H1 (cell line): ENCODE results near the gene SPOCK2. TPM values are rescaled to one million over a fixed set of nuclear protein-coding genes. Genes with fewer than 3 reads are reported as not detected.

Experiments
- CTCF ChIA-PET: fragments of 300-600 bp; sonication (Branson Sonifier 250); formaldehyde crosslinking; loops from one replicate; lab custom pipeline; 2021; ENCODE audit not compliant: partially characterized antibody; lab: Charles Lee
- POLR2A ChIA-PET: fragments of 300-600 bp; sonication (Branson Sonifier 250); formaldehyde crosslinking; loops from one replicate; lab custom pipeline; 2021; ENCODE audit warnings: inconsistent platforms; ENCODE audit not compliant: partially characterized antibody; lab: Charles Lee
- DNase-seq, 2 experiments: peaks; one replicate each; pipeline versions ENCODE4 v3.0.0 to v3.0.0-alpha.2; 2010 to 2022; ENCODE audit warnings: low spot score in 2 of 2, low read depth in 1 of 2, mixed read lengths in 1 of 2
- FAIRE-seq: peaks from 2 replicates; lab custom pipeline; 2011; peaks lifted over from hg19 to GRCh38; lab: Jason Lieb, UNC
- H2AFZ ChIP-seq: 2 replicates; pipeline ENCODE4 v1.8.1; 2012; ENCODE audit warnings: low read length, inconsistent platforms
- H2AK5ac ChIP-seq: 2 replicates; pipeline ENCODE4 v1.6.1; 2013; ENCODE audit warnings: low read depth, low read length
- H2BK120ac ChIP-seq: replicated peaks from 2 replicates; pipeline ENCODE3; 2013; ENCODE audit warnings: low read depth, low read length, inconsistent platforms
- H2BK12ac ChIP-seq: 2 replicates; pipeline ENCODE4 v1.6.1; 2013; ENCODE audit warnings: low read depth, low read length
- H2BK15ac ChIP-seq: 2 replicates; pipeline ENCODE4 v1.6.1; 2013; ENCODE audit warnings: low read length
- H2BK20ac ChIP-seq: 2 replicates; pipeline ENCODE4 v1.6.1; 2013; ENCODE audit warnings: low read length
- H2BK5ac ChIP-seq: 2 replicates; pipeline ENCODE4 v1.6.1; 2013; ENCODE audit warnings: low read depth, low read length
- H3K14ac ChIP-seq: 2 replicates; pipeline ENCODE4 v1.6.1; 2013; ENCODE audit warnings: inconsistent platforms; ENCODE audit not compliant: insufficient read length
- H3K18ac ChIP-seq: 2 replicates; pipeline ENCODE4 v1.6.1; 2013; ENCODE audit warnings: low read length; ENCODE audit errors: extremely low read depth
- H3K23ac ChIP-seq: 2 replicates; pipeline ENCODE4 v1.6.1; 2013; ENCODE audit warnings: inconsistent platforms; ENCODE audit not compliant: insufficient read length
- H3K23me2 ChIP-seq: 2 replicates; pipeline ENCODE4 v1.6.1; 2013; ENCODE audit warnings: low read depth, low read length
- H3K27ac ChIP-seq: 2 replicates; pipeline ENCODE4 v1.6.1; 2011; ENCODE audit warnings: low read depth, low read length, inconsistent platforms
- H3K27me3 ChIP-seq, 4 experiments: replicated peaks in 1 of 4; 1 replicate in 1 of 4; 2 replicates in 3 of 4; pipeline versions ENCODE4 v1.6.1 to v1.8.1; 2011 to 2013; ENCODE audit warnings: low read length in 3 of 4, mild to moderate bottlenecking in 3 of 4, inconsistent platforms in 2 of 4, mixed read lengths in 2 of 4, moderate library complexity in 1 of 4; ENCODE audit not compliant: control insufficient read depth in 3 of 4, insufficient read depth in 3 of 4; ENCODE audit errors: extremely low read depth in 1 of 4
- H3K36me3 ChIP-seq, 4 experiments: 2 replicates each; pipeline versions ENCODE4 v1.6.1 to v1.8.1; 2011 to 2013; ENCODE audit warnings: mild to moderate bottlenecking in 4 of 4, low read length in 3 of 4, moderate library complexity in 2 of 4, control low read depth in 1 of 4, inconsistent platforms in 1 of 4; ENCODE audit not compliant: insufficient read depth in 4 of 4, control insufficient read depth in 2 of 4
- H3K4ac ChIP-seq: replicated peaks from 2 replicates; pipeline ENCODE3; 2013; ENCODE audit warnings: low read length, low read depth, mixed read lengths, inconsistent platforms; ENCODE audit not compliant: insufficient read length
- H3K4me1 ChIP-seq, 4 experiments: replicated peaks in 1 of 4; 1 replicate in 1 of 4; 2 replicates in 3 of 4; pipeline versions ENCODE4 v1.6.1 to v1.8.1; 2011 to 2013; ENCODE audit warnings: low read length in 3 of 4, inconsistent platforms in 2 of 4, mixed read lengths in 1 of 4; ENCODE audit not compliant: insufficient read depth in 4 of 4, control insufficient read depth in 3 of 4
- H3K4me2 ChIP-seq, 2 experiments: 2 replicates each; pipeline versions ENCODE4 v1.6.1 to v1.8.1; 2011 to 2013; ENCODE audit warnings: low read depth in 2 of 2, low read length in 2 of 2, control low read depth in 1 of 2, inconsistent platforms in 1 of 2, mild to moderate bottlenecking in 1 of 2; ENCODE audit not compliant: insufficient read depth in 1 of 2
- H3K4me3 ChIP-seq, 4 experiments: fragments of 200-600, 300-600 bp in 1 of 4; sonication (generic), shearing (Covaris generic), sonication (Bioruptor Twin) in 1 of 4; 2 replicates each; pipeline versions ENCODE4 v1.5.1 to v1.8.1; 2011 to 2016; ENCODE audit warnings: low read length in 4 of 4, low read depth in 3 of 4, control low read depth in 2 of 4, inconsistent platforms in 2 of 4, mild to moderate bottlenecking in 2 of 4, mixed read lengths in 1 of 4, moderate library complexity in 1 of 4; ENCODE audit not compliant: insufficient read depth in 2 of 4; ENCODE audit errors: extremely low read depth in 1 of 4
- H3K56ac ChIP-seq: replicated peaks from 2 replicates; pipeline ENCODE3; 2013; ENCODE audit warnings: low read depth, mild to moderate bottlenecking, mixed read lengths, low read length, inconsistent platforms; ENCODE audit not compliant: insufficient read length
- H3K79me1 ChIP-seq: 2 replicates; pipeline ENCODE4 v1.6.1; 2013; ENCODE audit warnings: low read depth, low read length, control low read depth
- H3K79me2 ChIP-seq, 2 experiments: 2 replicates each; pipeline versions ENCODE4 v1.6.1 to v1.8.1; 2012 to 2013; ENCODE audit warnings: low read length in 2 of 2, mild to moderate bottlenecking in 2 of 2, inconsistent platforms in 1 of 2; ENCODE audit not compliant: insufficient read depth in 2 of 2, control insufficient read depth in 1 of 2
- H3K9ac ChIP-seq, 4 experiments: replicated peaks in 1 of 4; 1 replicate in 1 of 4; 2 replicates in 3 of 4; pipeline versions ENCODE4 v1.6.1 to v1.8.1; 2011 to 2013; ENCODE audit warnings: low read depth in 3 of 4, low read length in 3 of 4, control low read depth in 2 of 4, mild to moderate bottlenecking in 2 of 4, moderate library complexity in 2 of 4, inconsistent platforms in 1 of 4; ENCODE audit errors: extremely low read depth in 1 of 4
- H3K9me3 ChIP-seq, 2 experiments: 2 replicates each; pipeline versions ENCODE4 v1.6.1 to v1.8.1; 2012 to 2013; ENCODE audit warnings: mild to moderate bottlenecking in 2 of 2, moderate library complexity in 2 of 2, control low read depth in 1 of 2, inconsistent platforms in 1 of 2, low read depth in 1 of 2, low read length in 1 of 2, mixed read lengths in 1 of 2; ENCODE audit not compliant: insufficient read depth in 2 of 2
- H4K20me1 ChIP-seq, 2 experiments: replicated peaks in 1 of 2; 2 replicates each; pipeline versions ENCODE3 to v1.8.1; 2011 to 2013; ENCODE audit warnings: inconsistent platforms in 2 of 2, low read length in 2 of 2, mild to moderate bottlenecking in 1 of 2; ENCODE audit not compliant: insufficient read depth in 2 of 2, control insufficient read depth in 1 of 2
- H4K5ac ChIP-seq: 2 replicates; pipeline ENCODE4 v1.6.1; 2013; ENCODE audit warnings: low read length, low read depth, mixed read lengths, inconsistent platforms; ENCODE audit not compliant: insufficient read length
- H4K8ac ChIP-seq: 2 replicates; pipeline ENCODE4 v1.8.0; 2013; ENCODE audit warnings: mild to moderate bottlenecking, moderate library complexity, low read length, inconsistent platforms; ENCODE audit not compliant: insufficient read depth; ENCODE audit errors: extremely low read depth
- H4K91ac ChIP-seq: replicated peaks from 2 replicates; pipeline ENCODE3; 2013; ENCODE audit warnings: low read length, mixed read lengths, inconsistent platforms; ENCODE audit not compliant: insufficient read length
- EZH2 ChIP-seq: fragments of 200-600 bp; sonication (generic); IDR thresholded peaks from 2 replicates; pipeline ENCODE4 v1.7.1; 2012; ENCODE audit warnings: low read depth, mild to moderate bottlenecking, moderate library complexity, low read length, inconsistent platforms; ENCODE audit not compliant: severe bottlenecking
- TAF1 ChIP-seq: IDR thresholded peaks from 2 replicates; pipeline ENCODE4 v1.6.1; 2011; ENCODE audit warnings: mild to moderate bottlenecking, low read depth, low read length
- WGBS, 2 experiments: shearing (Covaris generic) in 1 of 2; methylation state at CpG; one replicate each; pipeline versions ENCODE4 v1.1.6 to v1.1.7; 2013 to 2015; ENCODE audit warnings: low lambda C conversion rate in 2 of 2, mixed read lengths in 2 of 2, inconsistent platforms in 1 of 2, low coverage in 1 of 2, missing lambda C conversion rate in 1 of 2; ENCODE audit not compliant: insufficient replicate concordance in 2 of 2, insufficient coverage in 1 of 2, insufficient read length in 1 of 2; ENCODE audit errors: extremely low coverage in 1 of 2, missing lambda C conversion rate in 1 of 2; 5-methylcytosine and 5-hydroxymethylcytosine counted together
- polyA plus RNA-seq, 7 experiments: library from polyadenylated mRNA; depleted of rRNA in 3 of 7; stranded (reverse) in 5 of 7; unstranded in 2 of 7; fragments of >200 nt in 5 of 7; fragments of 200-250 nt in 2 of 7; gene quantifications; 1 replicate in 5 of 7; 2 replicates in 1 of 7; 4 replicates in 1 of 7; pipeline versions ENCODE4 v1.2.1 to v1.2.3, GENCODE V29; 2011 to 2013; ENCODE audit warnings: missing spikeins in 2 of 7, mixed read lengths in 2 of 7
- total RNA-seq: library from RNA; stranded (reverse); fragmentation: NEBNext Ultra II Directional; extraction: Animal tissue kit (Norgen Biotek cat#: 25700); gene quantifications from 2 replicates; pipeline ENCODE4 v1.2.1, GENCODE V29; 2021

Gene SPOCK2
- total and polyA plus RNA-seq, 2 of the 8 experiments (the other 6 are each of a cell fraction or from before 2014, with no cell fraction given), result 1.5 to 1.9 TPM

GRCh38 chr10:72122221-72122620 is 33.9 kb upstream of the SPOCK2 start:
- Histone ChIP-seq H3K4me1 (peaks cover 0 to 5% (median 2%) of the 10 kb centered on the region in 4 experiments; a peak in 2 of 7 replicates), H2BK120ac (no peak overlapping the region), H3K23me2 (no peaks in the 10 kb centered on the region), H3K14ac (no peak overlapping the region), H3K79me1 (no peaks in the 10 kb centered on the region), H2BK15ac (no peak overlapping the region), H2BK5ac (no peak overlapping the region), H3K56ac (no peak overlapping the region), H3K27ac (no peak overlapping the region), H3K4me3 (no peak overlapping the region), H3K36me3 (no peaks in the 10 kb centered on the region), H4K91ac (no peak overlapping the region), H4K8ac (no peak overlapping the region), H2BK12ac (no peak overlapping the region), H3K9ac (no peak overlapping the region), H3K23ac (no peak overlapping the region), H3K27me3 (no peaks in the 10 kb centered on the region), H2AFZ (no peak overlapping the region), H3K4ac (no peak overlapping the region), H3K4me2 (no peak overlapping the region)
- no peak for TF ChIP-seq TAF1
- no peak for TF ChIP-seq EZH2
- TF ChIP-seq, all 59 proteins: peak for 0
- Histone ChIP-seq H3K18ac (no peak overlapping the region), H3K79me2 (no peaks in the 10 kb centered on the region), H3K9me3 (no peaks in the 10 kb centered on the region), H4K20me1 (no peaks in the 10 kb centered on the region), H2AK5ac (no peak overlapping the region), H2BK20ac (no peak overlapping the region), H4K5ac (no peak overlapping the region)
- ChIA-PET CTCF (interaction anchor here (1.0 to 1.5 kb wide), 7 partner anchors 8 to 207 kb away, joined by 3 to 6 read pairs (median 3); partner anchors contain the start of gene SPOCK2), POLR2A (no interaction called here)
- FAIRE-seq, result no peak
- no peak for DNase-seq
- 100% methylated on average over 4 of the region's 4 CpGs; no CpG with 5 or more reads in 1 of the 2 experiments for WGBS, 2 experiments
